Measurements from ENCODE around the gene NCOA3.
"Not testable (repeated sequence)": the region's sequence is repeated elsewhere in the genome, so short reads cannot be mapped to it uniquely, and the experiment has no call there.

NCOA3 gene

GRCh38 chr20:47501116-47501481 is 588 bp upstream of the NCOA3 start:
- DNase-seq = no peak

DNA sequence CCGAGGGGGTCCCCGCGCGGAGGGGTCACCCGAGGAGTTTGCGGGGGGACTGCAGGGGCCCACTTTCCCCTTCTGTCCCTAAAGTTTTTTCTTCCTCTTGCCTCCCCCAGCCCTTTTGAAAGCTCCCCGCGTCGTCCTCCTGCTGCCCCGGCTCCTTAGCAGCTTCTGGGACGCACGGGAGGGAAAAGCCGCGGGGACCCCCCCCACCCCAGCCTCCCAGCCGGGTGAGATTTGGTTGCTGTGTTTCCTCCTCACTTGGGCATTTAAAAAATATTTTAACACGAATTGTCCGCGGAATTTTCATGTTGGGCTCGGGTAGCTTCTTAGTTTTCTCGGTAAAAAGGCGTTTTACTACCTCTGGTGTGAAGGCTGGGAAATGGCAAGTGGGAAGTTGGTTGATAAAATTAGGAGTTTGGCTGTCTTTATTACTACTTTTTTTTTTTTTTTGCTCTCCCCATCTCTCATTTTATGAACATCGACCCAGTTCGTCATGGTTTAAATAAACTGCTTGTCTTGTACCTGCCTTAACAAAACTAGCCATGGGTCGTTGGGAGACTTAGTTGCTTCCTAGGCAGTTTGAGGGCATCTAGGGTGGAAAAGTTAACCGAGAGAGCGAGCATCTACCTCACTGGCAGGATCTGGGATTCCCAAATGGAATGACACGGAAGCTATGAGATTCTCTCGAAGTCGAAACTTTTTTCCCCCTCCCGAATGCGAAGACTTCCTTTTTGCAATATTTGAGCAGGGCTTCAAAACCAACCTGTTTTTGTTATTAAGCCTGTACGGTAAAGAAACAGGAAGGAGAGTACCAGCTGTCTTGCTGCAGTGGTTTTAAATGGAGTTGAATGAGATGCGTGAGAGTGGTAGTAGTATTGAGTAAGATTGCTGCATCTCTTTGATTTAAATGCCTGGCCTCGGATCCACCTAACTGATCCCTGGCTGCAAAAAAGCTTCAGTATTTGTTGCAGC is 868 bp downstream of the NCOA3 start:
- DNase-seq = peak; percentile 77

DNA sequence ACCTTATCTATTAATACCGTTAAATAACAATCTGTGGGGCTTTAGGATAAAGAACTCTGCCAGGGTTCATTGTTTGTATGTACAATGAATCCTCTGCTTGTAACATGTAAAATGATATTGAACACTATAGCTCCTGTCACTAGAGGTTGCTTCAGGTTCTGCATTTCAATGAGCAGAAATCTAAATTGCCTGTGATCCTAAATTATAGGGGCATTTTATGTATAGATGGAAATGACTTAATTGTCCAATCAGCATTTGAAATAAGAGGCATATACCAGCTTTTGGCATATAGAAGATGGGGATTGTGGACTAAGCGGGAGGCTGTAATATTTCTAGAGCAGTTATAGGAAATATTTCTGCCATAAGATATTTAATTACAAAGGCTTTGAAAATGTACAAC is 2.0 kb downstream of the NCOA3 start:
- peak; percentile 33 for DNase-seq

DNA sequence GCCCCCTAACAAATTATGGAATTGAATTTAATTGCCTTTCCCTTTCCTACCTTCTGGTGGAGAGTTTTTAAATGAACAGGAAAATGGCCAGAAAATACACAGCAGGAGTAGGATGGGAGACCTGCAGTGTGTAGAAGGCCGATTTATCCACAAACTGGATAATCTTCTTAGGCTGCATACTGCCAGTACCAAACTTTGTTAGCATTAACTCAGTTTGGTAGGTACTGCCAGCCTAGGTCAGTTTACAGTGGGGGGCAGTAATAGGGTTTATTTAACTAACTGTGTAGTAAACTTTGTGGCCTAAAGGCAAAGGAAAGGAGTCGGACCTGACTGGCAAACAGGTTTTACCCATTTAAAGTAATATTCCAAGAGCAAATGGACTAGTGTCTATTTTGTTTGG is 4.6 kb downstream of the NCOA3 start:
- DNase-seq = no peak

- no peak for DNase-seq
These were observed 5.2 kb downstream of the NCOA3 start for GRCh38 chr20:47506850-47507249.

- DNase-seq = not testable (repeated sequence)
These were observed 5.7 kb downstream of the NCOA3 start for GRCh38 chr20:47507275-47507981.

GRCh38 chr20:47508278-47508677 is 6.6 kb downstream of the NCOA3 start:
- DNase-seq = no peak

DNA sequence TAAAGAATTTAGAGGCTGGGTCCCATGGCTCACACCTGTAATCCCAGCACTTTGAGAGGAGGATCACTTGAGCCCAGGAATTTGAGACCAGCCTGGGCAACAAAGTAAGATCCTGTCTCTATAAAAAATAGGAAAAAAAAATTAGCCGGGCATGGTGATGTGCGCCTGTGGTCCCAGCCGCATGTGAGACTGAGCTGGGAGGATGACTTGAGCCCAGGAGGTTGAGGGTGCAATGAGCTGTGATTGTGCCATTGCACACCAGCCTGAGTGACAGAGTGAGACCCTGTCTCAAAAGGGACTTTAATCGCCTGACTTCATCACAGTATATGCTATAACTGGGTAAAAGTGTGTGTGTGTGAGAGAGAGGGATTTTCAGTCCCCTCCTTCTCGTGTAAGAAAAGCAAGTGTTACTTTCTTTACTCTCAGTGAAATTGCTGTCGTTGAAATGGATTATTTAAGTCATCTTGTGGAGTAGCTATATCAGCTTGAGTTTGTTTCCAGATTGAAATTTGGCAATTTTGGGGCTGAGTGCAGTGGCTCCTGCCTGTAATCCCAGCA is 7.5 kb downstream of the NCOA3 start:
- no peak for DNase-seq

- no peak for DNase-seq
These were observed 8.0 kb downstream of the NCOA3 start for GRCh38 chr20:47509685-47510084.

DNA sequence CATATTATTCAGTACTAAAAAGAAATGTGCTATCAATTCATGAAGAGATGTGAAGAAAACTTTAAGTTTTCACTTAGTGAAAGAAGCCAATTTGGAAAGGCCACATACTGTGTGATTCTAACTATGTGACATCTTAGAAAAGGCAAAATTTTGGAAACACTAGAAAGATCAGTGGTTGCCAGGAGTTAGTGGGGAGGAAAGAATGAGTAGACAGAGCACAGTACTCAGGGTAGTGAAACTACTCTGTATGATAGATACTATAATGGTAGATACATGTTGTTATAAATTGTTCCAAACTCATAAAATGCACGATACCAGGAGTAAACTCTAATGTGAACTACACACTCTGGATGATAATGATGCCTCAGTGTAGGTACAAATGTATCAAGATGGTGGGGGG is 14.2 kb downstream of the NCOA3 start:
- DNase-seq = no peak

GRCh38 chr20:47521059-47521808 is 19.5 kb downstream of the NCOA3 start:
- DNase-seq = no peak

DNA sequence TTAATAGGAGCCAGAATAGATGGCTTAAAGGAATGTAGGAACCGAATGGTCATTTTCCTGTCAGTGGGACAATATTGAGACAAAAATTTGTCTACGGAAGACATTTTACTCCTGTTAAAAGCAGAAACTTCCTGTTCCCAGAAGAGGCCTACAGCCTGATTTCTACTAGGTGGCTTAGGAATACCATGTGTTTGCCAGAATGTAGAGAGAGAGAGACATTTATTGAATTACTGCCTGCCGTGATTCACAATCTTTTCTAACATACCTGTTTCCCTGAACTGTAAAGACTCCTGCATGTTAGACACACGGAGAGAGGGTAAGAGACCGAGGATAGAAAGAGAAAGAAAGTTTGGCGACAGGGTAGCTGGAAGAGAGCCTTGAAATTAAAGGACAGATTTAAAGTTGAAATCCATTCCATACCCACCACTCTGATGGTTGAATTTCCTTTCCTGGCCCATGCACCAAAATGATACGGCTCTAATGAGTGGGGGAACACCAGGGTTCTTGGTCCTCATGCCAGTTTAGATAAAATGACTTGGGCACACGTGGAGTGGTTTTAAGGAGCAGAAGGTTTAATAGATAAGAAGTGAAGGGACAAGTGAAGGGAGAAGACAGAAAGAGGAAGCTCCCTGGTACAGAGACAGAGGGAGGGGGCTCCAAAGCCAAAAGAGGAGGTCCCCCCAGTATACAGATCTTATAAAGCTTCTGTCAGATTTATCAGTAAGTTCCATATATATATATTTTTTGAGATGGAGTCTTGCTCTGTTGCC is 22.5 kb downstream of the NCOA3 start:
- DNase-seq = peak; percentile 96

GRCh38 chr20:47527004-47527800 is 25.5 kb downstream of the NCOA3 start:
- no peak for DNase-seq

GRCh38 chr20:47529840-47530239 is 28.2 kb downstream of the NCOA3 start:
- no peak for DNase-seq

DNA sequence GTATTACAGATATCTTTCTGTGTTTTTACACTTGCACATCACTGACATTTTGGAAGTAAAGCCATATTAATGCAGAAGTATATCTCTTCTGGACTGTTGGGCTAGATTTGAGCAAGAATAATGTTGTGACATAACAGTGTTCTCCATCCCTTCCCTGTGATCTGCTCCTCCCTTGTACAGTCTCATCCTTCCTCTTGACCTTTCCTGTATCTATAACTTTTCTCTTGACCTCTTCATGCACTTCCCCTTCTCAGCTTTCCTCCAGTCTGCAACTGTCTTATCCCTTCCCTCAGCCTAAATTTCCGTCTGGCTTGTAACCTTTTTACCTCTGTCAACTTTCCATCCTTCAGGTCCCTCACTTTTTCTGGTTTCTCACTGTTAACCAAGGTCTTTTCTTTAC is 29.8 kb downstream of the NCOA3 start:
- peak; percentile 22 for DNase-seq

- DNase-seq = no peak
These were observed 30.3 kb downstream of the NCOA3 start for GRCh38 chr20:47532002-47532401.

GRCh38 chr20:47533518-47534062 is 31.9 kb downstream of the NCOA3 start:
- DNase-seq = no peak

GRCh38 chr20:47534405-47534804 is 32.7 kb downstream of the NCOA3 start:
- no peak for DNase-seq

GRCh38 chr20:47535088-47535487 is 33.4 kb downstream of the NCOA3 start:
- DNase-seq = no peak

DNA sequence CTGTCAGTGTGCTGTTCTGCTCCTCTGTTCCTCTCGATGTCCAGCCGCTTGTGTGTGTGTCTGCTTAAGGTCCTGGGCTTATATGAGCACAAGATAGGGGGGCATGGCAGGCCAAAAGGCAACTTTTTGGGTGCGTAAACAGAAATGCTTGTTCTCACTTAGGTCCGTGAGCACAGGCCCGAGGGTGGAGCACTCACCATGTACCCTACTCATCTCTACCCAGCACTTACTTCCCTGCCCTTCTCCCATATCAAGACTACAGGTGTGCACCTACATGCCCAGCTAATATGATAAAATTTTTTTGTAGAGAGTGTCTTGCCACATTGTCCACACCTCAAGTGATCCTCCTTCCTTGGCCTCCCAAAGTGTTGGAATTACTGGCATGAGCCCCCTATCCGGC is 34.3 kb downstream of the NCOA3 start:
- no peak for DNase-seq
